NOMO-1 treated with dmso at 0.1 percent for 144 hours (cell line): ENCODE data around the gene MAVS.
A peak's percentile ranks its signal among the peaks of the same experiment; 100 is the strongest.
"Not testable (repeated sequence)": the region's sequence is repeated elsewhere in the genome, so short reads cannot be mapped to it uniquely, and the experiment has no call there.

Source experiments
- DNase-seq: peaks from one replicate; lab custom pipeline; 2025; ENCODE audit not compliant: unreplicated experiment; lab: John Stamatoyannopoulos, UW

MAVS gene

DNA sequence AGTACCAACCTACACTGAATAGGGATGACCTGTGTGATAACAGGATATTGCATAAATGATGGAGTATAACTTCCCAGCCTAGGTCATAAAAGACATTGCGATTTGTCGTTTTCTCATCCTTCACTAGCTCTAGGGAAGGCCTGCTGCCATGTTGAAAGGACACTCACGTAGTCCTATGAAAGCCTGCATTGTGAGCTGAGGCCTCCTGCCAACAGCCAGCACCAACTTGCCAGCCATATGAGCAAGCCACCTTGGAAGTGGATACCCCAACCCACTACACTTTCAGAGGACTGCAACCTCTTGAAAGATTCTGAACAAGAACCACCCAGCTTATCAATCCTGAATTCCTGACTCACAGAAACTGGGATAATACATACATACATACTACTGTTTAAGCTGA is 39.1 kb downstream of the MAVS start:
- DNase-seq: no peak

DNA sequence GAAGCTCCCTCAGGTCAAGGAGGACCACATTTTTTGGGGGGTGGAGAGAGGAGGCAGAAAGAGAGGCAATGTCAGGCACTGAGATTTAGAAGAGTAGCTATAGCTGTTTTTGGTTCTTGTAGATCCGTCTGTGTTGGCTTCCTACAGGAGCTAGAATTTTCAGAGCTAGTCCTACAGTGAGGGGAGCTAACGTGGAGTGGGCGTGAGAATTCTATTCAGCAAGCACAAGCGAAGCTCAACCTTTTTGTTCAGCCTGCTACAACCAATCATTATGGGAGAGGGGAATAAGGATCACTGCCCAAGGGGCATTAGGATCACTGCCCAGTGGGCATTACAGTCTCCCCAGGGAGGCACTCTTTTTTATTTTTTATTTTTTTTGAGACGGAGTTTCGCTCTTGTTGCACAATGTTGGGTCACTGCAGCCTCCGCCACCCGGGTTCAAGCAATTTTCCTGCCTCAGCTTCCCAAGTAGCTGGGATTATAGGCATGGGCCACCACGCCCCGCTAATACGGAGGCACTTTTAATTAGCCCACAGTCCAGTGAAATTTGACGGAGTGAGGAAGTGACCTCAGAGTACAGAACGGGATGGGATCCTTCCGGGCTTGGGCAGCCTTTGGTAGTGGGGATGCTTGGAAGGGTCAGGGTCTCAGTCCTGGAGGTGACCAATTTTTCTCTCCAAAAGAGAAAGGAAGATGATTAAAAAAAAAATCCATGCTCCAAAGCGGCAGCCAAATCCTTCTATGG is 41.4 kb downstream of the MAVS start:
- DNase-seq: peak; percentile 22

DNA sequence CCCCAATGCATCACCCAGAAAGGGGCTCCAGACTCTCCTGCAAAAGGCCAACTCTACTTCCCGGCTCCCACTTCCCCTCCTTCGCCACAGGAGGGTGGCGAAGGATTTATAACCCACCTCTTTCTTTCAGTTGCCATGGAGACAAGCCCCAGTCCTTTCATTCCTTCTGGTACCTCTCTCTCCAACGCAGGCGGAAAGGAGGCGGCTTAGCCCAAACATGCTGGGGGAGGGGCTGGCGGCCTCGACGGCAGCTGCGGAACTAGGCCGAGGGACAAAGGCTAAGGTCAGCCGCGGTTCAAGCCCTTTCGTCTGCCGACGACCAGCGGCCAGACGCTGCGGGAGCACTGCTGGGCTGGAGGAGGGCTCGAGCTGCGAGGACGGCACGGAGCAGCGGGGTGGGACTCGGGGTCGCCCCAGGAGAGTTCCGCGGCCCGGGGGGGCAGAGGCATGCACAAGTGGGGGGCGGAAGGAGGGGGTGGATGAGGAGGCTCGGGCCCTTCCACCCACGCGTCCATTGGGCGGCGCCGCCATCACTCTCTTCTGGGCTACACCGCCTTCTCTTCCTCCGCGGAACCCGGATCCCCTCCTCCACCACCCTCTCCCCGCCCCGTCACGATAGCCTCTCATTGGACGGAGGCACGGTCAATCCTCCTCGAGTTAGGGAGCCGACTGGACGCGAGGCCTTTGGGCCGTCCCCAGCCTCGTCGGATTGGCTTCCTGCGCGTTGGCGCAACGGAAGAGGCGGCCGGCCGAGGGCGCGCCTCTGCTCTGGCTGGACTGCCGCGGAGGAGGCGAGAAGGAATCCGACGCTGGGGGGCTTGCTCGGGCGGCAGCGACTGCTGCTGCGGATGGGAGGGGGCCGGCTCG is 42.2 kb downstream of the MAVS start, which contains the start of gene PANK2:
Gene PANK2, plus strand, starts transcription at position 766 of the 867 bp plus-strand sequence.
- peak; percentile 97 for DNase-seq

DNA sequence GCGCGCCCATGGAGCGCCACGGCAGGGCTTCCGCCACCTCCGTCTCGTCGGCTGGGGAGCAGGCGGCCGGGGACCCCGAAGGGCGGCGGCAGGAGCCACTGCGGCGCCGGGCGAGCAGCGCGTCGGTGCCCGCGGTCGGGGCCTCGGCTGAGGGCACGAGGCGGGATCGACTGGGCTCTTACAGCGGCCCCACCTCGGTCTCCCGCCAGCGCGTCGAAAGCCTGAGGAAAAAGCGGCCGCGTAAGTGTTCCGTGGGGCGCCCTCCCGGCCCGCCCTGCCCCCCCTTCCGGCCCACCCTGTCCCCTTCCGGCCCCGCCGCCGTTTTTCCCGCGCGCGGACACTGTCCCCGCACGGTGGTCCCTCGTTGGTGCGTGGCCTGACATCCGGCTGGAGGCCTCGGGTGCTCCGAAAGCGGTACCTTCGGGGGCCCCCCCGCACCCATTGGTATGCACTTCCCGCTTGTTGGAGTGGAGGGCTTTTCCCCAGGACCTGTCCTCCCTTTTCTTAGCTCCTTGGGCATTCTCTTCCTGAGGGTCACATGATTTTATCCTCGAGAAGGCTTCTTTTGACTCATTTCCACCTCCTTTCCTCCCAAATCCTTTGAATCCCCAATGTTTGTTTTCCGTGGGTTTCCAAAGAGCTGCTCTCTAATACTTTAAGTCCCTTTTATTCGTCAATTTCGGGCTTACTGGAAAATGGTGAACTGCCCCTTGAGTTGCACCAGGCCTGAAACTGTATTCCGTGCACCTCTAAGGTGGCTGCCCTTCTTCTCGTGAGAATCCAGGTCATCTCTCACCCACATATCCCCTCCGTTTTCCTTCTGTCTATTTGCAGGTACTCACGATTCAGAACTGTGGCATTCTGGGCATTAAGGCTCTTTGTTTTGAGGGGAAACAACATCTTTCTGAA is 43.1 kb downstream of the MAVS start:
- no peak for DNase-seq

DNA sequence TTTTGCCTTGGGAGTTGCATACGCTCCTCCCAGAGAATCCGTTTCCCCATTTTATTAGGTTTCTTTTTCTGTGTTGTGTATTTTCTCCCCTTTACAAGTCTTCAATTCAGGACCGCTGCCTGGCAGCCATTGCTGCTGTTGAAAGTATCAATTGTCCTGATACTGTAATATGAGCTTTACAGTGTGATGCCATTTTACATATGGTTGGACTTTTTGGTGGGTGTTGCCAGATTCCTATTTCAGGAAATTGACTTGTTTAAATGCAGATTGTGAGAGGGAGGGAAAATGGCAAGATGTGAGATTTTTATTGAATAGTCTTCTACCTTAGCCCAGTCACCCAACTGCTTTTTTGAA is 43.7 kb downstream of the MAVS start:
- peak; percentile 3 for DNase-seq

DNA sequence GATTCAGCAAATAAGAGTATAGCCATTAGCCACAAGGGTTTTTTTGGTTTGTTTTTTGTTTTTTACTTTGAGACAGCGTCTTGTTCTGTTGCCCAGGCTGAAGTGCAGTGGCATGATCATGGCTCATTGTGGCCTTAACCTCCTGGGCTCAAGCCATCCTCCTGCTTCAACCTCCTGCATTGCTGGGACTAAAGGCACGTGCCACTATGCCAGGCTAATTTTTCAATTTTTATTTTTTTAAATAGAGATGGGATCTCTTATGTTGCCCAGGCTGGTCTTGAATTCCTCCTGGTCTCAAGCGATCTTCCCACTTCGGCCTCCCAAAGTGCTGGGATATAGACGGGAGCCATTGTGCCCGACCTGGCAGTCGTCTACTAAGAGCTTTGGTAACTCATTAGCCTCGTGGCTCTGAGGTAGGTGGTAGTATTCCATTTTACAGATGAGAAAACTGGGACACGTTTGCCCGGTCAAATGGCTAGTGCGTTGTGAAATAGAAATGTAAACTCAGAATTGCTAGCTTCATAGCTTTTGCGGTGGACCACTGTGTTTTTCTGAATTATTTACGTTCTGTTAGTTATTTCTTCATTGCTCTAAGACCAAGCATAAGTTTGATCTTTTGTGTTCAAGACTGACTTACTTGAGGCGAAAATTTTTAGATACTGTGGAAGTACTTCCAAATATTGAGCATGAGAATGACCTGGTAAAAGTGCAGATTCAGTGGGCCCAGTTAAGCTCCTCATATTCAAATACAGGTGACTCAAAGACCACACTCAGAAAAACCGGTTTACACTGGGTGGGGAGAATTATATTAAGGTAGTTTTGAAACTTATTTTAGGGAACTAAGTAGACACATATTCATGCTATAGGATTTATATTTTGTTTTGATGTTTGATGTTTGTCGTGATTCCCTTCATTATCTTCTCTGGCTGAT is 44.6 kb downstream of the MAVS start:
- no peak for DNase-seq

DNA sequence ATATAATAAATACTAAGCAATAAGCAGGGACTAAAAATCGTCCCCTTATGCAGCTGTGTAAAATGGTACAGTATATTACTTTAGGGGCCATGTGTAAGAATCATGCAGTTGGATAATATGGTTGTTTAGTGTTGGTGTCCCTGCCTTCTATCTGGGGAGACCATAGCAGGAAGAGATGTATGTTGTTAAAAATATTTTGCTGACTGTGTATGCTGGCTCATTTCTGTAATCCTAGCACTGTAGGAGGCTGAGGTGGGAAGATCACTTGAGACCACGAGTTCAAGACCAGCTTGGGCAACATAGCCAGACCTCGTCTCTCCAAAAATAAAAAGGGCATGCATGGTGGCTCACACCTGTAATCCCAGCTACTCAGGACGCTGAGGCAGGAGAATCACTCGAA is 48.2 kb downstream of the MAVS start:
- no peak for DNase-seq

DNA sequence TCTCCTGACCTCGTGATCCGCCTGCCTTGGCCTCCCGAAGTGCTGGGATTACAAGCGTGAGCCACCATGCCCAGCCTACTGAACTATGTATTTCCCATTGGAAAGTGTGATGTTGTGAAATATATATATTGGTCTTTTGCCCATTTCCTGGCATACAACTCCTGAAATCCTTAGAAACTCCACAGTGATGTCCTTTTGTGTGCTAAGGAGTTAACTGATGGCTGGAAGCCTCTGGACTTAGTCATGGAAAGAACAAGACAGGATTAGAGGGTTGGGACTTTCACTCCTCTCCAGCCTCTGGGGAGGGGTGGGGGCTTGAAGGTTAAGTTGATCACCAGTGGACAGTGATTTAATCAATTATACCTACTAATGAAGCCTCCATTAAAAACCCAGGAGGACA is 49.7 kb downstream of the MAVS start:
- DNase-seq: no peak

DNA sequence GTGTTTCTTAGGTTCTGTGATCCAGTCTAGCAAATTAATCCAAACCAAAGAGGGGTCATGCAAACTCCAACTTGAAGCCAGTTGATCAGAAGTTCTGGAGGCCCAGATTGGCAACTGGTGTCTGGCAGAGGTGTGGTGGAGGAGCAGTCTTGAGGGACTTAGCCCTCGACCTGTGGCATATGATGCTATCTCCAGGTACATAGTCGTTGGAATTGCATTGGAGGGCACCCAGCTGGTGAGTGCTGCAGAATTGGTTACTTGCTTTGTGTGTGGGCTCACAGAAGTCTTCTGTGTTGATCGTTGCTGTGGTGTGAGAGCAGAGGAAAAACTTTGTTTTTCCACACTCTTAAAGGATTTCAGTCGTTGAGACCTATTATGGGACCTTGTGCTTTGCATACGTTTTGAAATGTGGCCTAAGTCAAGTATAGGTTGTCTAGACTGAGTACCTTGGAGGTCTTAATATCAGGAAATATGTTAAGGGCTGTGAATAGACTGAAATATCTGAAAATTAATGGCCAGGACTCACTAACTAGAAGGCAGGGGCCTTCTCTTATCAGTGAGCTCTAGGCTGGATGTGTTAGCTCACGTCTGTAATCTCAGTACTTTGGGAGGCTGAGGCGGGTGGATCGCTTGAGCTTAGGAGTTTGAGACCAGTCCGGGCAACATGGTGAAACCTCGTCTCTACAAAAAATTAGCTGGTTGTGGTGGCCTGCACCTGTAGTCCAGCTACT is 50.4 kb downstream of the MAVS start:
- no peak for DNase-seq

DNA sequence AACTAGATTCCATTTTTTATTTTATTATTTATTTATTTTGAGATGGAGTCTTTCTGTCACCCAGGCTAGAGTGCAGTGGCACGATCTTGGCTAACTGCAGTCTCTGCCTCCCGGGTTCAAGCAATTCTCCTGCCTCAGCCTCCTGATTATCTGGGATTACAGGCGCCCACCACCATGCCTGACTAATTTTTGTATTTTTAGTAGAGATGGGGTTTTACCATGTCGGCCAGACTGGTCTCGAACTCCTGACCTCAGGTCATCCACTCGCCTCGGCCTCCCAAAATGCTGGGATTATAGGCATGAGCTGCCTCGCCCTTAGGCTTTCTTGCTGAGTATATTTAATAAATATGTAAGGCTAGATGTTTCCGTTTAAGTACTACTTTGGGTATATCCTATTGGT is 51.5 kb downstream of the MAVS start:
- DNase-seq: not testable (repeated sequence)

DNA sequence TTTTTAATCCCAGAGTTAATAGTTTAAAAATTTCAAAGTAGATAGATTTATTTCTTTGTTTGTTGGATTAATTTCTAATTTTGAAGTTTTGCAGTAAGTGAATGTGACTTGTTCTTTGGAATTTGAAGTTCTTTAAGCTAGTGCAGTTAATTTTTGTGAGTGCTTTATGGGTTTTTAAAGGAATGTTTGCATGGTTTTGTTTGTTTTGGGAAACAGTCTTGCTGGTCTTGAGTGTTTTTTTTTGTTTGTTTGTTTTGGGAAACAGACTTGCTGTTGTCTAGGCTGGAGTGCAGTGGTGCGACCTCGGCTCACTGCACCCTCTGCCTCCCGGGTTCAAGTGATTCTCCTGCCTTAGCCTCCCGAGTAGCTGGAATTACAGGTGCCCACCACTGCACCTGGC is 52.0 kb downstream of the MAVS start:
- no peak for DNase-seq

DNA sequence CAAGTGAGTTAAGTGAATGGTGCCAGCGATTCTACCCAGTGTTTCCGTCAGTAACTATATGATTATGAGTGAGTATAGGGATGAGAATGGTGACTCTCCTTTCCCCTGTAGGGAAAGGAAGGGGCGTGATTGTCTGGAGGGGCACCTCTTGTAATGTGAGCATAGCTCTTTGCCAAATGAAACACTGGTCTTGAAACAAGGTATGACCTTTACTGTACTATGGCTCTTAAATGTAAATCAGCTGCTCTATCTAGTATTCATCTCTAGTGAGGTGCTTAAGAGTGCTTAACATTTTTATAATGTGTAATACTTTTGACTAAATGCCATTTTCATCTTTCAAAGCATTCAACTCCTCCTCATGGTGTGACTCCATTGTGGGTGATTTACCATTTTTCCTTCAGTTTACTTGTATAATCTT is 53.6 kb downstream of the MAVS start:
- no peak for DNase-seq

DNA sequence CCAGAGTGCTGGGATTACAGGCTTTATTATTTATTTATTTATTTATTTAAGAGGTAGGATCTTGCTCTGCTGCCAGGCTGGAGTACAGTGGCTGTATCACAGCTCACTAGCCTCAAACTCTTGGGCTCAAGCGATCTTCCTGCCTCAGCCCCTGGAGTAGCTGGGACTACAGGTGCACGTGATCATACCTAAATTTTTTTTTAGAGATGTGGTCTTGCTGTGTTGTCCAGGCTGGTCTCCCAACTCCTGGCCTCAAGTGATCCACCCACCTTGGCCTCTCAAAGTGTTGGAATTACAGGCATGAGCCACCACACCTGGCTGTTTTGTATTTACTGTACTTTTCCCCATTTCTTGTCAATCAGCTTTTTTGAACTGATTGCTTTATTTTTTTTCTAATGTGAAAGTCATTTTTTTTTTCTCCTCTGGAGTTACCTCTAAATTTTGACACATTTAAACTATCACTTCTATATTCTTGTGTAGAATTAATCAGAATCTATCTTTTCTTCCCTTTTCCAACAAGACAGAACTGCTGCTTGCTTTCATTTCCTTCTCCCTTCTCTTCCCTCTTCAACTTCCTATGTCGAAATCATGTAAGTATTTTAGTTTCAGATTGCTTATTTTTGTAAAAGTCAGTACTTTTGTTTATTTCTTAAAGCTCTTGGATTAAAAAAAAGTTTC is 54.5 kb downstream of the MAVS start:
- DNase-seq: peak; percentile 44

DNA sequence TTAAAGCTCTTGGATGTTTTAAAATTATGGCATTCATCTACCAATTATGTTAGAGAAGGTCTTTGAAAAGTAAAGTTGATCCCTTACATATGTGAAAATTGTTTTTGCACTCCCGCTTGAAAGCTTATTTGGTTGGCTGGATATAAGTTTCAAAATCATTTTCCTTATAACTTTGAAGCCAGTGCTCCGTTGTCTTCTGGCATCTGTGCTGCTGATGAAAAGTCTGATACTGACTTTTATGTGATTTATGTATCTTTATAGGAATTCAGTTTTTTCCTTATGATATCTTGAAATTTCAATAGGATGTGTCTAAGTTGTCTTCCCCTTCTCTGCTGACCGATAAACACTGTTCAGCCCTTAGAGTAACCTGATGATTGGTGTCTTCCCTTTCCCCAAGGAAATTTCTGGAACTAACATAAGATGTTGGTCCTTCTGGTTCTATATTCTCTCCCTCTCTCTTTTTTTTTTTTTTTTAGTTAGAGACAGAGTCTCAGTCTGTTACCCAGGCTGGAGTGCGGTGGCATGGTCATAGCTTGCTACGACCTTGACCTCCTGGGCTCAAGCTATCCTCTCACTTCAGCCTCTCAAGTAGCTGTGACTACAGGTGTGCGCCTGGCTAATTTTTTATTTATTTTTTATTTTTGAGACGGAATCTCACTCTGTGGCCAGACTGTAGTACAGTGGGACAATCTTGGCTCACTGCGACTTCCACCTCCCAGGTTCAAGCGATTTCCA is 55.2 kb downstream of the MAVS start:
- DNase-seq: no peak

DNA sequence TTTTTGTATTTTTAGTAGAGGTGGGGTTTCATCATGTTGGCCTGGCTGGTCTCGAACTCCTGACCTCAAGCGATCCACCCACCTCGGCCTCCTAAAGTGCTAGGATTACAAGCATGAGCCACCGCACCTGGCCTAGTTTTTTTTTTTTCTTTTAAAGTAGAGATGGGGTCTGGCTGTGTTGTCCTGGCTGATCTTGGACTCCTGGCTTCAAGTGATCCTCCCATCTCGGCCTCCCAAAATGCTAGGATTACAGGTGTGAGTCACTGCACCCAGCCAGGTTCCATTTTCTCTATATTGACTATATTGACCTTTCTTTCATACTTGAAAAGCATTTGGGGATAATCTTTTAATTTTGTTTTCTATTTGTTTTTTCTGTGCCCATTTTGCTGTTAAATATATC is 55.8 kb downstream of the MAVS start:
- DNase-seq: no peak

DNA sequence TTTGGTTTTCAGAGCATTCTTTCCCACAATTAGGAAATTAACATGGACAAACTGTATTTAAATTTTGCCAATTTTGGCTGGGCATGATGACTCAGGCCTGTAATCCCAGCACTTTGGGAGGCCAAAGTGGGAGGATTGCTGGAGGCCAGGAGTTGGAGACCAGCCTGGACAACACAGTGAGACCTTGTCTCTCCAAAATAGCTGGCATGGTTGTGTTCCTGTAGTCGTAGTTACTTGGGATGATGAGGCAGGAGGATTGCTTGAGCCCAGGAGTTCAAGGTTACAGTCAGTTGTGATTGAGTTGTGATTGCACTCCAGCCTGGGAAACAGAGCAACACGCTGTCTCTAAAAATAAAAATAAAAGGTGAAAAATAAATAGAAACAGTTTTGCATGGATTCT is 57.6 kb downstream of the MAVS start:
- DNase-seq: no peak

DNA sequence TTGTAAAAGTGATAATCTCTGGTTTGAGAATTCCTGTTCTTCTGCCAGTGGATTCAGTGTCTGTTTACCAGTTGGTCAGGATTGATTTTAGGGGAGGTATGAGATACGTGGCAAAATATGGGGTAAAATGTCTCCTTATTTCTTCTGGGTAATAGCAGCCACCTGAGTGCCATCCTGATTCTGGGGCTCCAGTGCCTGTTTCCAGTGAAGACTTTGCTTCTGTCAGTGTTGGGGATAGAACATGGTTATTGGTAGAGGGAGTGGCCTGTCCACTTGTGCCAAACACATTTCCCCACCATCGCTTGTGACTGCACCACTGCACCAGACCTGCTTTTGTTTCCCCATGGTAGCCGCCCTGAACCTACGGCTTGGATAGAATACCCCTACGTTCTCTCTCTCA is 58.2 kb downstream of the MAVS start:
- DNase-seq: no peak
